22Rv1 (cell line): ENCODE data around the gene CACNB4.
"Not testable (repeated sequence)": the region's sequence is repeated elsewhere in the genome, so short reads cannot be mapped to it uniquely, and the experiment has no call there.

ENCODE experiments used
- H3K27ac ChIP-seq: fragments of 450-650 bp; 2 replicates; pipeline ENCODE4 v1.5.1; 2017
- ZFX ChIP-seq: fragments of 450-650 bp; IDR thresholded peaks from 2 replicates; pipeline ENCODE4 v1.6.1; 2017; ENCODE audit warnings: antibody characterized with exemption, borderline replicate concordance
- TF ChIP-seq, protein P1 (sequence below): fragments of 450-650 bp; IDR thresholded peaks from 2 replicates; pipeline ENCODE4 v1.5.1; 2017; ENCODE audit warnings: mild to moderate bottlenecking

The CACNB4 gene

GRCh38 chr2:151930042-151930441 lies 168.8 kb downstream of the CACNB4 start:
- H3K27ac ChIP-seq = no peak overlapping the region
- TF ChIP-seq ZFX = no peak
- TF ChIP-seq, protein P1, sequence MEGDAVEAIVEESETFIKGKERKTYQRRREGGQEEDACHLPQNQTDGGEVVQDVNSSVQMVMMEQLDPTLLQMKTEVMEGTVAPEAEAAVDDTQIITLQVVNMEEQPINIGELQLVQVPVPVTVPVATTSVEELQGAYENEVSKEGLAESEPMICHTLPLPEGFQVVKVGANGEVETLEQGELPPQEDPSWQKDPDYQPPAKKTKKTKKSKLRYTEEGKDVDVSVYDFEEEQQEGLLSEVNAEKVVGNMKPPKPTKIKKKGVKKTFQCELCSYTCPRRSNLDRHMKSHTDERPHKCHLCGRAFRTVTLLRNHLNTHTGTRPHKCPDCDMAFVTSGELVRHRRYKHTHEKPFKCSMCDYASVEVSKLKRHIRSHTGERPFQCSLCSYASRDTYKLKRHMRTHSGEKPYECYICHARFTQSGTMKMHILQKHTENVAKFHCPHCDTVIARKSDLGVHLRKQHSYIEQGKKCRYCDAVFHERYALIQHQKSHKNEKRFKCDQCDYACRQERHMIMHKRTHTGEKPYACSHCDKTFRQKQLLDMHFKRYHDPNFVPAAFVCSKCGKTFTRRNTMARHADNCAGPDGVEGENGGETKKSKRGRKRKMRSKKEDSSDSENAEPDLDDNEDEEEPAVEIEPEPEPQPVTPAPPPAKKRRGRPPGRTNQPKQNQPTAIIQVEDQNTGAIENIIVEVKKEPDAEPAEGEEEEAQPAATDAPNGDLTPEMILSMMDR = no peak

DNA sequence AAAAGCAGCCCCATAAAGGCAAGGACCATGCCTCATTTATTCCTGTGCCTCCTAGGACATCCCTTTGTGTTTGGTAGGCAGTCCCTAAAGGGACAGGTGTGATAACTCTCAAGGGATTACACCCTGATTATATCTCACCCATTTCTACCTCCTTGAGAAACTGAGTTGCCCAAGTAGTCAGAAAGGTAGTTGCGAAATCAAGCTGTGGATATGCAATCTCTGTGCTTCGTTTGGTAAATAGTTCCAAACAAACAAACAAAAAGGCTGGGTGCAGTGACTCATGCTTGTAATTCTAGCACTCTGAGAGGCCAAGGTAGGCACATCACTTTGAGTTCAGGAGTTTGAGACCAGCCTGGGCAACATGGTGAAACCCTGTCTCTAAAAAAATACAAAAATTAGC lies 170.5 kb downstream of the CACNB4 start:
- H3K27ac ChIP-seq = no peak overlapping the region
- TF ChIP-seq ZFX = no peak
- TF ChIP-seq, protein P1 = no peak

DNA sequence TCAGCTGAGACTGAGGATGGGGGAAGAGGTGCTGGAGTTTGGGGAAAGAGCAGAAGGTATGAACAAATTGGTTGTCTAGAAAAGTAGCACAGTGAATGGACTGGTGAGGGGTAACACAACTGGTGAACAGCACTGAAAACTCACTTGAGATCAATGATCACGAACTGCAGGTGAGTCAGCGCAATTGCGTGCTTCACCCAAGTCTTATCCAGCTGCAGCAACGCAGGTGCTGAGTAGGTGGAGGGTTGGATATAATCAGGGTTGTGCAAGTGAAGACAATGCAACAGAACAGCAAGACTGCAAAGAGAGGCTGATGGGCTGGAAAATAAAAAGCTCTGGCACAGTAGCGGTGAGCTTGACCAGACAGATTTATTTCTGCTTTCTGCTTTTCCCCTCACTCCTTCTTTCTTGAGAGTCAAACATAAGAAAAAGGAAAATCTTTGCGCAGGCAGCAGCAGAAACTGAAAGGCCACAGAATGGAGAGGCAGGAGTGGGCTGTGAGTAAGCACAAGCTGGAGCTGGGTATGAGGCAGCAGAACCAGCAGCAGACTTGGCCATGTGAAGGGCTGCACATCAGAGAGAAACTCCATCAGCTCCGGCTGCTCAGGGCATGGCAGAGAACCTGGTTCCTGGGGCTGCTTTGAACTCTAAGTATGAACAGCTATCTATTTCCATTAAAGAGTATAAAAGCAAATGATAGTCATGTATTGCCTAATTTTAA lies 171.2 kb downstream of the CACNB4 start:
- TF ChIP-seq, protein P1 = no peak
- TF ChIP-seq ZFX = no peak
- H3K27ac ChIP-seq = no peak overlapping the region

DNA sequence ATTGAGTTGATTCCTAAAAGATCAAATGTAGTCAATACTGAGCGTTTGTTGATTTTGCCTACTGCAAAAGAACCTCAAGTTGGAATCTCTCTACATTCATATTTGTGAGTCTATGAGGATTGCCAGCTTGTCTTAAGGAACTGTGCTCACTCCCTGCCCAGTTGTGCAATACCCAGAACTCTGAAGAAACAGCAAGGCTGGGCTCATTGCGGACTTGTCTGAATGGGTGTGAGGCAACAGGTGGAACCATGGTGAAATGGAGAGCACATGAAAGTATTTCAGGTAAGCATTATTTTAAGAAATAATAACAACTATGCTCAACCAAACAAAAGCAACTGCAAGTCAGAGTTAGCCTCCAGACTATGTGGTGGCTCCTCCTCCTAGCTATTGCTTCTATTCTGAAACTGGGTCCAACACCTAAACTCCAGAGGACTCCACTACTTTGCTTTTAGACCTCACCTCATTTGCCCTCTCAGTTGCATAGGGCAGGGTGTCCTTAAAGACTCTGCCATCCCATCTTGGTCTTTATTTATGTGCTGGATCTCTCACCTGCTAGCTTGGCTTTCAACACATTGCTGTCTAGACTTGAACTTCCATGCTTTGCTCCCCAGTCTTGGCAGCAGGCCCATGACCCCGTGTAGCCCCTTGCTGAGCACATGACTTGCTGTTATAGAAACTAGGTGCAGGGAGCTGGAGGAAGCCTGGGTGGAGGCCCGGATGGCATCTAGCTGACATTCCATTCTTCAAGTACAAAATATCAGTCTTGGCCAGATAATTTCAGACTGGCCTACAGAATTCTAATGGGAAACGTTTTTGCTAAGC lies 175.8 kb downstream of the CACNB4 start:
- TF ChIP-seq, protein P1 = no peak
- no peak for TF ChIP-seq ZFX
- H3K27ac ChIP-seq = no peak overlapping the region

DNA sequence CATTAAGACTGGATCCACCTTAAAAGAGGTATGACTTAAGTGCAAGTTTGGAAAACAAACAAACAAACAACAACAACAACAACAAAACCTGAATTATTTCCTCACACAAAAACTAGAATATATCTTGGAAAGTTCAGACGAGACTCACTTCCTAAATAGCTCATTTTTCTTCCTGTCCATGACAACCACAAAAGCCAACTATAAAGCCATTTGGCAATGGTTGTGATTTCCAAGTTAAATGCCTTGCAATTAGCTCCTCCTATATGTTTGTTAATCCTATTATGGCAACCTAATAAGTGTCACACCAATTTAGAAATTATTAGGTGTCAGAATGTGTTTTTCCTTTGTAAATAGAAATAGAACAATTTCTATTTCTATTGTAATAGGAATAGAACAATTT lies 179.1 kb downstream of the CACNB4 start:
- H3K27ac ChIP-seq = no peak overlapping the region
- TF ChIP-seq, protein P1 = no peak
- TF ChIP-seq ZFX = no peak

DNA sequence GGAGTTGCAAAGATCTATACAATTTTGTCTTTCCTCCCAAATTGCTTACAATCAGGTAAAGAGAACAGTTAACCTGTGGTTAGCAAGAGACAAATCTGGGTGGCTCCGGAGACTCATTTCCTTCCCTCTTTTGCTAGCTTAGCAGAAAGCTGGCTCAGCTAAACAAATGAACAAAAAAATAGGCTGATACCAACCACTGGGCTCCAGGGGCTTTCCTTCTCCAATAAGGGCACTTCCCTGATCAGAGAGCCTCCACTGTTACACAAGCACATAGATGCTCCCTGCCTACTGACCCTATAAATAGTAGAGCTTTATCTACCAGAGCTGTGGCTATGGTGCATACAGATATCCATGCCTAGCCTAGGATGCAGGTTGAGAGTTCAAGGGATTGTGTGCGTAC lies 180.5 kb downstream of the CACNB4 start:
- TF ChIP-seq, protein P1 = no peak
- TF ChIP-seq ZFX = no peak
- no peak overlapping the region for H3K27ac ChIP-seq

GRCh38 chr2:151916632-151917031 lies 182.2 kb downstream of the CACNB4 start:
- no peak for TF ChIP-seq ZFX
- TF ChIP-seq, protein P1 = no peak
- H3K27ac ChIP-seq = no peak overlapping the region

- H3K27ac ChIP-seq = not testable (repeated sequence)
These were observed 183.2 kb downstream of the CACNB4 start for GRCh38 chr2:151915629-151916025.
